SK-N-MC (cell line): ENCODE data around the gene MYEOV.

Source experiments
- EZH2 ChIP-seq: fragments of 200-600 bp; sonication (generic); IDR thresholded peaks from one replicate; pipeline ENCODE4 v1.6.1; 2017; ENCODE audit warnings: antibody characterized with exemption
- FOXP2 ChIP-seq: optimal IDR thresholded peaks from 2 replicates; pipeline ENCODE3; 2011; ENCODE audit warnings: mild to moderate bottlenecking, moderate library complexity; ENCODE audit not compliant: insufficient read depth; ENCODE audit errors: extremely low read length, control extremely low read depth
- POLR2AphosphoS5 ChIP-seq: IDR thresholded peaks from 2 replicates; pipeline ENCODE4 v1.6.1; 2012; ENCODE audit warnings: mild to moderate bottlenecking, low read depth, low read length, borderline replicate concordance

- TF ChIP-seq POLR2AphosphoS5 (no peak), EZH2 (no peak), FOXP2 (no peak)
These were observed 32.8 kb downstream of the MYEOV start for GRCh38 chr11:69326622-69327219.
